Type B pancreatic cell (in vitro differentiated cells): ENCODE results near the gene TAF1B. TPM values are rescaled to one million over a fixed set of nuclear protein-coding genes. Genes with fewer than 3 reads are reported as not detected.

Experiments used
- DNase-seq: peaks from one replicate; pipeline ENCODE4 v3.0.0; 2021; ENCODE audit warnings: mixed read lengths; ENCODE audit not compliant: unreplicated experiment; ENCODE audit errors: extremely low spot score
- H3K27ac Mint-ChIP-seq: 2 replicates; pipeline ENCODE4 v1.8.0; 2021; ENCODE audit warnings: mild to moderate bottlenecking, mixed read lengths
- H3K27me3 Mint-ChIP-seq: 2 replicates; pipeline ENCODE4 v1.8.0; 2021; ENCODE audit warnings: mixed read lengths
- H3K36me3 Mint-ChIP-seq: 2 replicates; pipeline ENCODE4 v1.8.0; 2021; ENCODE audit warnings: mixed read lengths
- H3K4me1 Mint-ChIP-seq: one replicate; pipeline ENCODE4 v1.8.0; 2021; ENCODE audit warnings: mixed read lengths; ENCODE audit not compliant: unreplicated experiment
- H3K4me3 Mint-ChIP-seq: 2 replicates; pipeline ENCODE4 v1.8.0; 2021; ENCODE audit warnings: mild to moderate bottlenecking, mixed read lengths
- H3K9me3 Mint-ChIP-seq: 2 replicates; pipeline ENCODE4 v1.8.0; 2021; ENCODE audit warnings: mixed read lengths
- CTCF ChIP-seq: fragments of 200-600 bp; sonication (generic); conservative IDR thresholded peaks from 2 replicates; pipeline ENCODE4 v1.5.0; 2021; ENCODE audit warnings: antibody characterized with exemption, mild to moderate bottlenecking
- total RNA-seq: library from RNA; stranded (reverse); gene quantifications from 2 replicates; pipeline ENCODE4 v1.2.1, GENCODE V29; 2021; ENCODE audit warnings: low replicate concordance

Gene TAF1B
- total RNA-seq, 1 donor from 2014 or later = 34.1 TPM

DNA sequence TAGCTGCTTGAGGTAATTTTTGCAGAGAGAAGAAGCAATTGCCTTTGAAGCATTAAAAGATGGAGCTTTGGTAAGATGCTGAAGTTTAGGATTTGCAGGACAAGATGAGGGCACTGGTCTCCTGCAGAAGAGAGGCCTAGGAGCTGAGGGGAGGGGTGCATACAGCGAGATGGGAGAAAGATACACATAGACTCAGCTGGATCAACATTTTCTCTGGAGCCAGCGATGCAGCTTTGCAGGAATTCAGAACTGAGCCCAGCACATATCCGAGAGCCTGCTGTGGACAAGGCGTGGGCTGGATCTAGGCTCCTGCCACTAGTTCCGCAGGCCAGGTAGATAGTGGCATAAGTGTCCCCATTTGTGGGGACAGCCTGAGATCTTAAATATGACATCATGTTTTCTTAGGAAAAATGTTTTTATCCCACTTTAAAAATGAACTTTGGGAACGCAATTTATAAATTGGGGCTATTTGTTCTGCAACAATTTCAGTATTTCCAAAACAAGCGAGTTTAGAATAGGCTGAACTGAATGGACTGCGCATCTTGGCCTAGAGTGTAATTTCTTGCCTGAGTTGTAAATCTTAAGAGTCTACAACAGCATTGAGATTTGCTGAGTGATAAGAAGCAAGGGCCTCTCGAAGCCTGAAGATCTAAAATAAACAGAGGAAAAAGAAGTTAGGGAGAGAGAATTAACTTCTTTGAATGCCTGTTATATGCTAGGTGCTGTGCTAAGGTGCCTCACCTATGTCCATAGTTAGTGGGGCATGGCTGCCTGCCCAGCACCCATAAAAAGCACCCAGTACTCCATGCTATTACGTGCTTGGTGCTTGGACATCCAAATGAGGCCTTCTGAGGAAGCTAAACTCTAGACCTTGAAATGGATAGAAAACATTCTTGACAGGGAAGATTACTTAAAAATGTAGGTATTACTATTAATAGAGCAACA, 125.6 kb downstream of the TAF1B start:
- Mint-ChIP-seq H3K27ac (peak overlapping the region; percentile 52), H3K4me3 (peak overlapping the region; percentile 20), H3K36me3 (peaks cover 22% of the 10 kb centered on the region), H3K9me3 (no peaks in the 10 kb centered on the region), H3K27me3 (no peaks in the 10 kb centered on the region), H3K4me1 (peaks cover 44% of the 10 kb centered on the region)
- DNase-seq = no peak
- no peak for TF ChIP-seq CTCF

DNA sequence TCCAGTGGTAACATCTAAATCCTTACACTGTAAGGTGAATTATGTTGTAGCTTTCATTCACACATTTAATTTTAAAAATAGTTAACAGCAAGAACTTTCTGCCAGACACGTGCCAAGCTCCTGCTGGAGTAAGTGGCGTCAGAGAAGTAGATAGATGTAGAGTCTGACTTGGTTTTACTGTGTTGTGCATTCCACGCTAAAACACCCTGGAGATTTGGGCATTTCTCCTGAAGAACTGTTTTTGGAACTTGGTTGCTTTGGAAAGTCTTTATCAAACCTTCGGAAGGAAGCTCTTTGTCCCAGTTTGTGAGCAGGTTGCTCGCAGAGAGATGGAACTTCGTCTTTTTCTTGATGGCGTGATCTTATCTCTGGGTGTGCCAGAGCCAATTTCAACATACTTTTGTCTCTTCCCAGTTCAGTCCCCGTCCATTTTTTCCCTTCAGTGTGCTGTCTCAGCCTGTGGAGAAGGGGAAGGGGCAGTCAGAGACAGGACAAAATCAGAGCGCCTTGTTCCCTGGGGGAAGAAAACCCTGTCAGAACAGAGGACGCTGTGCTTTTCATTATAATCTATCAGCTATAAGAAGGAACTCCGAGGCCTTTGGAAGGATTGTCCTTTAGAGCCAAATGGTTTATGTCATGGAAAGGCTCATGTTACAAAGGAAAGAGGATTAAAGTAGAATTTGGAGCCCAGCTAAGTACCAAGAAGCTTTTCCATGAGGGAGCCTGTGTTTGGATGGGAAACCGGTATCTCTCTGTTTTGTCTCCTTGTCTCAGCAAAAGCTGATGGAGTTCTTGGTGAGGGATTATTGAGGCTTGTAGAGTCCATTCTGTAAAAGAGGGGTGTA, 127.1 kb downstream of the TAF1B start:
- Mint-ChIP-seq H3K27ac (peak overlapping the region; percentile 92), H3K4me3 (peak overlapping the region; percentile 60), H3K9me3 (no peaks in the 10 kb centered on the region), H3K36me3 (peaks cover 14% of the 10 kb centered on the region), H3K27me3 (no peaks in the 10 kb centered on the region), H3K4me1 (peaks cover 59% of the 10 kb centered on the region)
- no peak for DNase-seq
- TF ChIP-seq CTCF = no peak

GRCh38 chr2:9971105-9971818, 128.0 kb downstream of the TAF1B start:
- Mint-ChIP-seq H3K27ac (peak overlapping the region; percentile 92), H3K9me3 (no peaks in the 10 kb centered on the region), H3K4me3 (peak overlapping the region; percentile 60), H3K36me3 (peaks cover 12% of the 10 kb centered on the region), H3K4me1 (peaks cover 59% of the 10 kb centered on the region), H3K27me3 (no peaks in the 10 kb centered on the region)
- TF ChIP-seq CTCF = no peak
- DNase-seq = no peak

DNA sequence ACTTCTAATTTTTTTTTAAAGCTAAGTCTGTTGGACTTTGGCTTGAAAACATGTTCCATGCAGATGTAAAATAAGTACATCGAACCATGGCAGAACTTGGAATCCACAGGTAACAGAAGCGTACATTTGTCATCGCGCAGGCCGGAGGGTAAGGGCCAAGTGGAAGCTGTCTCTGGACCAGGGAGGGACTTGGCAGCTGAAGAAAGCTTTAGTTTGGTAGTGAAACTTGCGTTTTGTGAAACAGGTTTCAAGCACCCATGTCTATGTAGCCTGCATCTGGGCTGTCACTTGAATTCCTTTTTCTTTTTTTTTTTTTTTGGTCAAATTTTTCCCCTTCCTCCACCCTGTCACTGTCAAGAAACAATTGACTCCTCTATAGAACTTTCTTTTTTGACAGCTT, 128.6 kb downstream of the TAF1B start:
- no peaks in the 10 kb centered on the region for H3K27me3 Mint-ChIP-seq
- TF ChIP-seq CTCF = no peak
- peaks cover 18% of the 10 kb centered on the region for H3K36me3 Mint-ChIP-seq
- peak overlapping the region; percentile 92 for H3K27ac Mint-ChIP-seq
- no peaks in the 10 kb centered on the region for H3K9me3 Mint-ChIP-seq
- H3K4me3 Mint-ChIP-seq = no peak overlapping the region
- no peak for DNase-seq
- H3K4me1 Mint-ChIP-seq = peaks cover 59% of the 10 kb centered on the region
